Measurements from ENCODE around the gene MRPL20. TPM values are rescaled to one million over a fixed set of nuclear protein-coding genes. Genes with fewer than 3 reads are reported as not detected.
A peak's percentile ranks its signal among the peaks of the same experiment; 100 is the strongest.

MRPL20 gene
- total and polyA plus RNA-seq, 8 donors: 69.5 to 145 (median 99.8) TPM

GRCh38 chr1:1435911-1436629 lies 29.0 kb upstream of the MRPL20 start:
- DNase-seq: peak in 1 of 4 donors; percentile 73

GRCh38 chr1:1435106-1435903 lies 28.2 kb upstream of the MRPL20 start, which contains the start of gene VWA1:
TSS of gene VWA1 (plus strand) at chr1:1435690. CDS start at chr1:1435749, 59 bp downstream.
- intact Hi-C loops (cut with DNase I): no loop called here
- no peak for TF ChIP-seq CTCF (IDR thresholded peaks at IDR 0.05)
- Histone ChIP-seq H3K9me3 (no peaks in the 10 kb centered on the region), H3K4me3 (peak within 1 kb of the TSS; percentile 42 to 52), H3K27ac (peak within 1 kb of the TSS; percentile 84 to 91), H3K36me3 (peaks cover 0 to 4% of the 10 kb centered on the region in 2 donors), H3K27me3 (peaks cover 0 to 85% of the 10 kb centered on the region in 2 donors), H3K4me1 (peaks cover 36 to 78% of the 10 kb centered on the region in 2 donors)
- ATAC-seq (peak; percentile 39), DNase-seq (peak; percentile 69 to 91 (median 80))

More at GRCh38 chr1:1435911-1436629, 29.0 kb upstream of the MRPL20 start:
- H3K36me3 ChIP-seq: peaks cover 0 to 4% of the 10 kb centered on the region in 2 donors
- H3K4me3 ChIP-seq: peak overlapping the region; percentile 42 to 52
- no peaks in the 10 kb centered on the region for H3K9me3 ChIP-seq
- H3K4me1 ChIP-seq: peaks cover 36 to 78% of the 10 kb centered on the region in 2 donors
- H3K27me3 ChIP-seq: peaks cover 0 to 77% of the 10 kb centered on the region in 2 donors
- peak overlapping the region; percentile 84 to 91 for H3K27ac ChIP-seq
- intact Hi-C loops (cut with DNase I): no loop called here
- TF ChIP-seq CTCF (IDR thresholded peaks at IDR 0.05): no peak
- ATAC-seq: no peak

GRCh38 chr1:1434824-1435105 lies 27.7 kb upstream of the MRPL20 start:
- Histone ChIP-seq H3K4me1 (peaks cover 41 to 84% of the 10 kb centered on the region in 2 donors), H3K27me3 (peaks cover 0 to 90% of the 10 kb centered on the region in 2 donors), H3K4me3 (peak overlapping the region in 1 of 2 donors; percentile 52), H3K36me3 (peaks cover 0 to 4% of the 10 kb centered on the region in 2 donors), H3K27ac (peak overlapping the region; percentile 84 to 91), H3K9me3 (no peaks in the 10 kb centered on the region)
- DNase-seq (peak in 1 of 4 donors; percentile 12), ATAC-seq (no peak)
- TF ChIP-seq CTCF (IDR thresholded peaks at IDR 0.05): no peak
- intact Hi-C loops (cut with DNase I): no loop called here

- Histone ChIP-seq H3K27ac (peak overlapping the region; percentile 84 to 91), H3K27me3 (peaks cover 0 to 93% of the 10 kb centered on the region in 2 donors), H3K36me3 (peaks cover 0 to 4% of the 10 kb centered on the region in 2 donors), H3K4me1 (peaks cover 46 to 88% of the 10 kb centered on the region in 2 donors), H3K4me3 (peak overlapping the region in 1 of 2 donors; percentile 52), H3K9me3 (no peaks in the 10 kb centered on the region)
- ATAC-seq (peak; percentile 2), DNase-seq (peak in 3 of 4 donors; percentile 75 to 87 (median 86))
- TF ChIP-seq CTCF (IDR thresholded peaks at IDR 0.05): no peak
- intact Hi-C loops (cut with DNase I): no loop called here
Observed at GRCh38 chr1:1434131-1434823, 27.2 kb upstream of the MRPL20 start.

Measured in left lung (tissue), 10 donors.